Endothelial cell of umbilical vein (primary cell): ENCODE results near the gene CHAF1A. TPM values are rescaled to one million over a fixed set of nuclear protein-coding genes. Genes with fewer than 3 reads are reported as not detected.
A peak's percentile ranks its signal among the peaks of the same experiment; 100 is the strongest.

ENCODE experiments used
- BruUV-seq: library from RNA; stranded (reverse); fragments of 400-500 nt; replicated peaks from 2 replicates; lab custom pipeline; 2021; lab: Mats Ljungman, UMichigan
- CTCF ChIA-PET: fragments of 300-600, 350-600 bp; sonication (Branson Sonifier 250); formaldehyde crosslinking; loops from one replicate; lab custom pipeline; 2021; ENCODE audit warnings: antibody characterized with exemption, inconsistent platforms; lab: Charles Lee
- POLR2A ChIA-PET: fragments of 300-600, 350-600 bp; sonication (Branson Sonifier 250); formaldehyde crosslinking; loops from one replicate; lab custom pipeline; 2021; ENCODE audit warnings: antibody characterized with exemption, inconsistent platforms; lab: Charles Lee
- DNase-seq: peaks from one replicate; pipeline ENCODE4 v3.0.0-alpha.2; 2011; ENCODE audit warnings: low read depth, low spot score
- FAIRE-seq: peaks from 2 replicates; lab custom pipeline; 2011; peaks lifted over from hg19 to GRCh38; lab: Jason Lieb, UNC
- H2AFZ ChIP-seq: 2 replicates; pipeline ENCODE4 v1.6.0; 2012; ENCODE audit warnings: low read depth, low read length, control low read depth, inconsistent platforms
- H3K27ac ChIP-seq: 2 replicates; pipeline ENCODE4 v1.5.1; 2011; ENCODE audit warnings: low read depth, mild to moderate bottlenecking, control low read depth, low read length, moderate library complexity; ENCODE audit not compliant: insufficient read depth
- H3K27me3 ChIP-seq, 2 experiments: 2 replicates each; pipeline versions ENCODE4 v1.6.0 to v1.6.1; 2011; ENCODE audit warnings: low read length in 2 of 2, mixed read lengths in 1 of 2; ENCODE audit not compliant: control insufficient read depth in 2 of 2, insufficient read depth in 2 of 2
- H3K36me3 ChIP-seq, 2 experiments: 2 replicates in 1 of 2; 3 replicates in 1 of 2; pipeline ENCODE4 v1.5.1; 2011; ENCODE audit warnings: low read length in 2 of 2, mild to moderate bottlenecking in 1 of 2, moderate library complexity in 1 of 2; ENCODE audit not compliant: control insufficient read depth in 2 of 2, insufficient read depth in 2 of 2; ENCODE audit errors: extremely low read depth in 1 of 2
- H3K4me1 ChIP-seq: 3 replicates; pipeline ENCODE4 v1.5.1; 2011; ENCODE audit warnings: mild to moderate bottlenecking, low read length; ENCODE audit not compliant: control insufficient read depth, insufficient read depth; ENCODE audit errors: extremely low read depth
- H3K4me2 ChIP-seq: 2 replicates; pipeline ENCODE4 v1.6.1; 2011; ENCODE audit warnings: low read length, control low read depth, mixed read lengths; ENCODE audit not compliant: insufficient read depth
- H3K4me3 ChIP-seq, 3 experiments: fragments of 200-600 bp in 1 of 3; sonication (generic), shearing (Covaris generic) in 1 of 3; replicated peaks in 1 of 3; 2 replicates each; pipeline ENCODE4 v1.5.1; 2011 to 2016; ENCODE audit warnings: control low read depth in 3 of 3, low read length in 3 of 3, mild to moderate bottlenecking in 2 of 3, inconsistent platforms in 1 of 3, low read depth in 1 of 3, moderate library complexity in 1 of 3; ENCODE audit not compliant: insufficient read depth in 1 of 3
- H3K79me2 ChIP-seq: 2 replicates; pipeline ENCODE4 v1.6.0; 2012; ENCODE audit warnings: low read length, inconsistent platforms; ENCODE audit not compliant: control insufficient read depth, insufficient read depth
- H3K9ac ChIP-seq: replicated peaks from 2 replicates; pipeline ENCODE3; 2011; ENCODE audit warnings: low read length, control low read depth; ENCODE audit not compliant: insufficient read depth; ENCODE audit errors: extremely low read depth
- H3K9me1 ChIP-seq: replicated peaks from 3 replicates; pipeline ENCODE4 v1.6.0; 2011; ENCODE audit warnings: mild to moderate bottlenecking, low read length; ENCODE audit not compliant: control insufficient read depth, insufficient read depth; ENCODE audit errors: extremely low read depth
- H3K9me3 ChIP-seq: replicated peaks from 2 replicates; pipeline ENCODE4 v1.5.1; 2012; ENCODE audit warnings: low read length, inconsistent platforms; ENCODE audit not compliant: control insufficient read depth, insufficient read depth
- H4K20me1 ChIP-seq: replicated peaks from 2 replicates; pipeline ENCODE3; 2011; ENCODE audit warnings: mild to moderate bottlenecking, low read length; ENCODE audit not compliant: control insufficient read depth, insufficient read depth; ENCODE audit errors: extremely low read depth
- FOS ChIP-seq: IDR thresholded peaks from 2 replicates; pipeline ENCODE4 v1.6.1; 2011; ENCODE audit warnings: mild to moderate bottlenecking, low read length, moderate library complexity, borderline replicate concordance; ENCODE audit not compliant: insufficient read depth
- GATA2 ChIP-seq: IDR thresholded peaks from 2 replicates; pipeline ENCODE4 v1.7.0; 2011; ENCODE audit warnings: low read depth, mild to moderate bottlenecking, moderate library complexity, mixed read lengths, low read length; ENCODE audit not compliant: insufficient read length, insufficient read depth
- JUN ChIP-seq: IDR thresholded peaks from 2 replicates; pipeline ENCODE4 v1.6.1; 2011; ENCODE audit warnings: borderline replicate concordance, low read depth; ENCODE audit not compliant: insufficient read length, insufficient read depth
- dilution Hi-C: fragments of 300-500 bp; cut with MboI; formaldehyde crosslinking; loops from one replicate; pipeline ENCODE4 v1.15.0; 2019; ENCODE audit warnings: low sequenced_read_pairs; ENCODE audit not compliant: extremely low pct_ligation_motif_present
- intact Hi-C: fragments of 100-400 bp; cut with micrococcal nuclease; formaldehyde crosslinking; loops from one replicate; pipeline ENCODE4 v1.10.0; 2022
- polyA plus RNA-seq, 4 experiments: library from polyadenylated mRNA; depleted of rRNA in 3 of 4; stranded (reverse) in 3 of 4; unstranded in 1 of 4; fragments of >200 nt; gene quantifications; 2 replicates each; pipeline versions ENCODE4 v1.2.1 to v1.2.3, GENCODE V29; 2011 to 2012; ENCODE audit warnings: missing spikeins in 1 of 4
- total RNA-seq: library from RNA; stranded (reverse); gene quantifications from 2 replicates; pipeline ENCODE4 v1.2.3, GENCODE V29; 2021
- TF ChIP-seq, protein P1 (sequence below), 2 donors: IDR thresholded peaks; 1 replicate in 1 of 2; 2 replicates in 1 of 2; pipeline ENCODE4 v1.5.1; 2011; ENCODE audit warnings: low read length in 2 of 2, mild to moderate bottlenecking in 2 of 2, moderate library complexity in 2 of 2, control low read depth in 1 of 2, inconsistent platforms in 1 of 2, low read depth in 1 of 2; ENCODE audit not compliant: insufficient read depth in 1 of 2; ENCODE audit errors: extremely low read depth in 1 of 2

Gene CHAF1A
- total and polyA plus RNA-seq, 2 donors (not counting 3 experiments of a cell fraction or from before 2014, with no cell fraction given) = 19.5 to 44.5 TPM

DNA sequence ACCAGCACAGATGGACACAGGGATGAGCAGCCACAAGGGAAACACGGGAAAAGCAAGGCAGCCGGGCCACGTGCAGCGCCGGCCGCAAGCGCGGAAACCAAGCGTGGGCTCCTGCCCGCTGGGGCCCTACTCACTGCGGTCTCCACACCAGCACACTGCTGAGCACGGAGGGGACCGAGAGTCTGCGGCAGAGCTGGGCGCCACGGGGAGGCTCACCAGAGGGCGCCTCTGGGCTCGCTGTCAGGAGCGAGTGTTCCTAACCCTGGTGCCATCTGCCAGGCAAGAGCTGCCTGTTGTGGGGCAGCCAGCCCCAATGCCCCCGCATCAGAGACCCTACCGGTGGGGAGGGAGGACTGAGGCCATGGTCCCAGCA lies 32.6 kb upstream of the CHAF1A start:
- Histone ChIP-seq H3K9me3 (no peaks in the 10 kb centered on the region), H3K4me1 (peaks cover 32% of the 10 kb centered on the region), H4K20me1 (no peaks in the 10 kb centered on the region), H3K4me2 (no peak overlapping the region), H3K9ac (peak overlapping the region; percentile 13), H3K4me3 (no peak overlapping the region), H3K9me1 (no peaks in the 10 kb centered on the region), H3K79me2 (peaks cover 73% of the 10 kb centered on the region), H3K27me3 (no peaks in the 10 kb centered on the region), H2AFZ (no peak overlapping the region), H3K27ac (peak overlapping the region; percentile 69), H3K36me3 (peaks cover 3 to 30% of the 10 kb centered on the region in 2 experiments)
- TF ChIP-seq JUN = no peak
- TF ChIP-seq GATA2 = no peak
- TF ChIP-seq, protein P1, sequence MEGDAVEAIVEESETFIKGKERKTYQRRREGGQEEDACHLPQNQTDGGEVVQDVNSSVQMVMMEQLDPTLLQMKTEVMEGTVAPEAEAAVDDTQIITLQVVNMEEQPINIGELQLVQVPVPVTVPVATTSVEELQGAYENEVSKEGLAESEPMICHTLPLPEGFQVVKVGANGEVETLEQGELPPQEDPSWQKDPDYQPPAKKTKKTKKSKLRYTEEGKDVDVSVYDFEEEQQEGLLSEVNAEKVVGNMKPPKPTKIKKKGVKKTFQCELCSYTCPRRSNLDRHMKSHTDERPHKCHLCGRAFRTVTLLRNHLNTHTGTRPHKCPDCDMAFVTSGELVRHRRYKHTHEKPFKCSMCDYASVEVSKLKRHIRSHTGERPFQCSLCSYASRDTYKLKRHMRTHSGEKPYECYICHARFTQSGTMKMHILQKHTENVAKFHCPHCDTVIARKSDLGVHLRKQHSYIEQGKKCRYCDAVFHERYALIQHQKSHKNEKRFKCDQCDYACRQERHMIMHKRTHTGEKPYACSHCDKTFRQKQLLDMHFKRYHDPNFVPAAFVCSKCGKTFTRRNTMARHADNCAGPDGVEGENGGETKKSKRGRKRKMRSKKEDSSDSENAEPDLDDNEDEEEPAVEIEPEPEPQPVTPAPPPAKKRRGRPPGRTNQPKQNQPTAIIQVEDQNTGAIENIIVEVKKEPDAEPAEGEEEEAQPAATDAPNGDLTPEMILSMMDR (IDR thresholded peaks at IDR 0.05; ENCODE audit: extremely low read depth in 1 of 2, insufficient read depth in 1 of 2, low read depth in 1 of 2, low read length in 2 of 2) = peak; percentile 40 to 81
- no peak for TF ChIP-seq FOS
- intact Hi-C loops (loop anchor here (1.0 kb wide), 1 partner anchor 30 kb away; the partner anchor contains the start of gene SH3GL1), dilution Hi-C loops (loop anchor here (10.0 kb wide), 1 partner anchor 45 kb away; no protein-coding TSS in a partner anchor)
- DNase-seq (peak; percentile 62), FAIRE-seq (peak; percentile 87)
- ChIA-PET POLR2A (interaction anchor here (0.5 kb wide), 1 partner anchor 42 kb away, joined by 3 read pairs; no protein-coding TSS in a partner anchor), CTCF (interaction anchor here (0.6 to 2.3 kb wide), 22 partner anchors 9 to 266 kb away, joined by 3 to 43 read pairs (median 6); partner anchors contain the start of genes CHAF1A, HDGFL2, MPND and SH3GL1)
- BruUV-seq = no TSS peak
